Measurements from ENCODE around the gene GRM2.

GRCh38 chr3:51729042-51729633 is 22.3 kb downstream of the GRM2 start:
- no peak for TF ChIP-seq CTCF (IDR thresholded peaks at IDR 0.05)
- no peak for TF ChIP-seq POLR2A (IDR thresholded peaks at IDR 0.05)

All from transverse colon (tissue), 3 donors.